Kidney (tissue), 14 donors: Measurements from ENCODE around the gene POLD3. TPM values are rescaled to one million over a fixed set of nuclear protein-coding genes. Genes with fewer than 3 reads are reported as not detected.

Source experiments
- DNase-seq, 5 donors: peaks; one replicate each; pipeline ENCODE4 v3.0.0-alpha.2; 2013 to 2020
- FAIRE-seq: peaks from 2 replicates; lab custom pipeline; 2012; peaks lifted over from hg19 to GRCh38; lab: Jason Lieb, UNC
- H3K27ac ChIP-seq, 2 donors: one replicate each; pipeline ENCODE4 v1.7.0; 2013; ENCODE audit warnings: low read depth in 2 of 2, low read length in 2 of 2, inconsistent platforms in 1 of 2
- H3K27me3 ChIP-seq: one replicate; pipeline ENCODE4 v1.7.1; 2013; ENCODE audit warnings: low read length, inconsistent platforms; ENCODE audit not compliant: control insufficient read depth, insufficient read depth
- H3K36me3 ChIP-seq, 3 donors: one replicate each; pipeline versions ENCODE4 v1.7.0 to v1.7.1; 2013; ENCODE audit warnings: low read length in 3 of 3, control low read depth in 1 of 3, inconsistent platforms in 1 of 3; ENCODE audit not compliant: insufficient read depth in 3 of 3, control insufficient read depth in 2 of 3
- H3K4me1 ChIP-seq, 3 donors: one replicate each; pipeline versions ENCODE4 v1.7.0 to v1.7.1; 2013; ENCODE audit warnings: low read length in 3 of 3, inconsistent platforms in 1 of 3, low read depth in 1 of 3; ENCODE audit not compliant: control insufficient read depth in 2 of 3, insufficient read depth in 2 of 3
- H3K4me3 ChIP-seq, 3 donors: one replicate each; pipeline versions ENCODE4 v1.7.0 to v1.8.1; 2013; ENCODE audit warnings: low read length in 3 of 3, control low read depth in 1 of 3, inconsistent platforms in 1 of 3
- H3K9ac ChIP-seq, 3 donors: one replicate each; pipeline versions ENCODE4 v1.7.0 to v1.7.1; 2013; ENCODE audit warnings: low read length in 3 of 3, control low read depth in 1 of 3, inconsistent platforms in 1 of 3
- H3K9me3 ChIP-seq, 3 donors: one replicate each; pipeline versions ENCODE4 v1.7.0 to v1.7.1; 2013; ENCODE audit warnings: low read length in 3 of 3, control low read depth in 1 of 3, inconsistent platforms in 1 of 3; ENCODE audit not compliant: control insufficient read depth in 2 of 3, insufficient read depth in 1 of 3
- intact Hi-C: fragments of 100-400 bp; cut with DNase I; formaldehyde crosslinking; loops from one replicate; pipeline ENCODE4 v1.11.1; 2022
- polyA plus RNA-seq: library from polyadenylated mRNA; stranded (reverse); fragments of 350-450 nt; fragmentation: Illumina TruSeq; extraction: RNeasy Lipid Tissue Mini Kit (QIAGEN cat#74804); gene quantifications from one replicate; pipeline ENCODE4 v1.2.3, GENCODE V29; 2014; ENCODE audit warnings: low read depth, low replicate concordance; ENCODE audit not compliant: insufficient read depth
- total RNA-seq: library from RNA; stranded (reverse); fragmentation: NEBNext Ultra II Directional; extraction: Animal tissue kit (Norgen Biotek cat#: 25700); gene quantifications from one replicate; pipeline ENCODE4 v1.2.1, GENCODE V29; 2021
- TF ChIP-seq, protein P1 (sequence below): IDR thresholded peaks from 3 replicates; pipeline ENCODE4 v1.5.1; 2012; ENCODE audit warnings: mild to moderate bottlenecking, moderate library complexity, borderline replicate concordance; ENCODE audit not compliant: insufficient read depth; ENCODE audit errors: extremely low read depth
- donor health status: control.
- donor health status: control.
- donor health status: control.
- donor health status: control.
- donor health status: control.
- donor health status: DM: yes; HTN: yes; CAD: no.
- donor health status: Normal renal cell carcinoma (clear cell type).

Gene POLD3
- total and polyA plus RNA-seq, 2 donors from 2014 or later: 12.8 to 22.3 TPM

DNA sequence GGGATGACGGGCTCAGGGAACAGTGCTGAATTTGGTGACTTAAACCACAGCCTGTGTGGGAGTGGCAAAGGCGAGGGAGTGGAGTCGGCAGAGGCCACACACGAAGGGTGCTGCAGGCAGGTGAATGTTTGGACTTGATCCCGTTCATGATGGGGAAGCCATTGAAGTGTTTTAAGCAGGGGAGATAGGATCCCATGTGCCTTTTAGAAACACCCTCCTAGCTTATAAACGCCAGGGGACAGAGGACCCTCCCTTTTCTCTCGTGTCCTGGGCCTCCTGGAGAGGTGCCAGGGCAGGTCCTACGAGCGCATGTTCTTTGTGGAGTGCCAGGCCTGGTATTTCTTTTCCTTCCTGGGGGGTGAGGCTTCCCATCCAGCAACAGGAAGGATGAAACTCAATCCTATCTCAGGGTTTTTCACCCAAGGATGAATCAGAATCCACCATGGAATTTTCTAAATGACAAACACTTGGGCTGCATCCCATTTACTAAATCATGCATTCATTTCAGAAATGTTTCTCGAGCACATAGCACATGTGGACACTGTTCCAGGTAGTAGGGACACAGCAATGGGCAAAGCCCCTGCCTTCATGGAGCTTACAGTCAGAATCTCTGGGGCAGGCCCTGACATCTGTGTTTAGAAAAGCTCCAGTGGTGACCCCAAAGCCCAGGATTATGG lies 79.3 kb downstream of the POLD3 start:
- Histone ChIP-seq H3K4me3 (no peak overlapping the region), H3K27me3 (no peaks in the 10 kb centered on the region), H3K27ac (no peak overlapping the region), H3K36me3 (no peaks in the 10 kb centered on the region), H3K9me3 (no peaks in the 10 kb centered on the region), H3K9ac (no peak overlapping the region), H3K4me1 (no peaks in the 10 kb centered on the region)
- TF ChIP-seq, protein P1, sequence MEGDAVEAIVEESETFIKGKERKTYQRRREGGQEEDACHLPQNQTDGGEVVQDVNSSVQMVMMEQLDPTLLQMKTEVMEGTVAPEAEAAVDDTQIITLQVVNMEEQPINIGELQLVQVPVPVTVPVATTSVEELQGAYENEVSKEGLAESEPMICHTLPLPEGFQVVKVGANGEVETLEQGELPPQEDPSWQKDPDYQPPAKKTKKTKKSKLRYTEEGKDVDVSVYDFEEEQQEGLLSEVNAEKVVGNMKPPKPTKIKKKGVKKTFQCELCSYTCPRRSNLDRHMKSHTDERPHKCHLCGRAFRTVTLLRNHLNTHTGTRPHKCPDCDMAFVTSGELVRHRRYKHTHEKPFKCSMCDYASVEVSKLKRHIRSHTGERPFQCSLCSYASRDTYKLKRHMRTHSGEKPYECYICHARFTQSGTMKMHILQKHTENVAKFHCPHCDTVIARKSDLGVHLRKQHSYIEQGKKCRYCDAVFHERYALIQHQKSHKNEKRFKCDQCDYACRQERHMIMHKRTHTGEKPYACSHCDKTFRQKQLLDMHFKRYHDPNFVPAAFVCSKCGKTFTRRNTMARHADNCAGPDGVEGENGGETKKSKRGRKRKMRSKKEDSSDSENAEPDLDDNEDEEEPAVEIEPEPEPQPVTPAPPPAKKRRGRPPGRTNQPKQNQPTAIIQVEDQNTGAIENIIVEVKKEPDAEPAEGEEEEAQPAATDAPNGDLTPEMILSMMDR: no peak
- FAIRE-seq (no peak), DNase-seq (no peak)
- intact Hi-C loops: no loop called here

- Histone ChIP-seq H3K36me3 (no peaks in the 10 kb centered on the region), H3K9me3 (no peaks in the 10 kb centered on the region), H3K4me3 (no peak overlapping the region), H3K27ac (no peak overlapping the region), H3K27me3 (no peaks in the 10 kb centered on the region), H3K9ac (no peak overlapping the region), H3K4me1 (no peaks in the 10 kb centered on the region)
- TF ChIP-seq, protein P1: no peak
- no peak for DNase-seq
- intact Hi-C loops: no loop called here
- no peak for FAIRE-seq
These were observed 80.1 kb downstream of the POLD3 start for GRCh38 chr11:74672332-74672955.

DNA sequence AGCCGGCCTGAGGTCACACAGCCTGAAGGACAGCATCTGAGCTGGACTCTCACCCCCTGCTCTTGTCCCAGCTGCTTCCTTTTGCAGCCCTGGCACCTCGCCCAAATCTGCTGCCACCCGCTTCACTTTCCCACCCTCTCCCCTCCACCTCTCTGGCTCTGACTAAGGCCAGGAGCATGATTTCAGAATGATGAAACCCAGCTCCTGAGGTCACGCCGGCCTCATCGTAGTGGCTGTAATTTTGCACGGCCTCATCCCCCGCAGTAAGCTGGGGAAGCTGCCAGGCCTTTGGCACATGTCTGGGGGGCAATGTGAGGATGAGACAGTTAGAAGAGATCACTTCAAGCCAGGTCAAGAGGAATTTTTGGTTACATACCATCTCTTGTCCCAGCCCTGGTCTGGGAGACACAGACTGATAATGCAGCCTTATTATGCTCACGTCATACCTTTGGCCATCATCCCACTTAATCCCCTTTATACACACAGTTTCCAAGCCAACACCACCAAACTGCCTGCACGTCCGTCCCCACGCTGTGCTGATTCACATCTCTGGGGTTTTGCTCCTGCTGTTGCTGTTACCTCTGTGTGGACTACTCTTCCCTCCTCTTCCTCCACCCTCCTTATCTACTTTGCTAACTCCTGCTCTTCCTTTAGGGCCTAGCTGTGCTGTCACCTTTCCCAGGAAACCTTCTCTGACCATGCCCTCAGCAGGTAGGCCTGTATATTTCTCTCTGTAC lies 80.7 kb downstream of the POLD3 start:
- intact Hi-C loops: no loop called here
- DNase-seq: peak in 2 of 5 donors; percentile 58 to 85

More for the DNA sequence above, 80.7 kb downstream of the POLD3 start:
- no peak overlapping the region for H3K4me3 ChIP-seq
- no peak overlapping the region for H3K27ac ChIP-seq
- no peak overlapping the region for H3K9ac ChIP-seq
- no peaks in the 10 kb centered on the region for H3K27me3 ChIP-seq
- FAIRE-seq: no peak
- H3K4me1 ChIP-seq: no peaks in the 10 kb centered on the region
- TF ChIP-seq, protein P1: no peak
- H3K36me3 ChIP-seq: no peaks in the 10 kb centered on the region
- H3K9me3 ChIP-seq: no peaks in the 10 kb centered on the region
